CD4-positive, alpha-beta T cell (primary cell): ENCODE measurements around the gene GLI2. TPM values are rescaled to one million over a fixed set of nuclear protein-coding genes. Genes with fewer than 3 reads are reported as not detected.

ENCODE experiments used
- ATAC-seq: fragments of 200-7000 bp; cut with Tn5 transposase; one replicate; pipeline ENCODE4 v1.10.0; 2022; ENCODE audit warnings: mild to moderate bottlenecking; ENCODE audit not compliant: poor library complexity
- CTCF ChIA-PET: fragments of 350-600 bp; sonication (Branson Sonifier 250); formaldehyde crosslinking; loops from one replicate; lab custom pipeline; 2021; ENCODE audit warnings: antibody characterized with exemption, inconsistent platforms; lab: Charles Lee
- POLR2A ChIA-PET: fragments of 350-600 bp; sonication (Branson Sonifier 250); formaldehyde crosslinking; loops from one replicate; lab custom pipeline; 2021; ENCODE audit warnings: antibody characterized with exemption, inconsistent platforms; lab: Charles Lee
- DNase-seq, 14 experiments: peaks; one replicate each; pipeline ENCODE4 v3.0.0-alpha.2; 2013 to 2020; ENCODE audit warnings: mixed read lengths in 2 of 14
- H3K27ac ChIP-seq, 2 donors: one replicate each; pipeline versions ENCODE4 v1.5.1 to v1.7.0; 2013; ENCODE audit warnings: low read length in 2 of 2, low read depth in 1 of 2, mild to moderate bottlenecking in 1 of 2
- H3K27me3 ChIP-seq, 2 experiments: 1 replicate in 1 of 2; 2 replicates in 1 of 2; pipeline versions ENCODE4 v1.6.1 to v1.7.0; 2013; ENCODE audit warnings: low read length in 2 of 2, control low read depth in 1 of 2, mild to moderate bottlenecking in 1 of 2, moderate library complexity in 1 of 2; ENCODE audit not compliant: insufficient read depth in 2 of 2, control insufficient read depth in 1 of 2
- H3K36me3 ChIP-seq: one replicate; pipeline ENCODE4 v1.6.1; 2013; ENCODE audit warnings: low read length, control low read depth; ENCODE audit not compliant: insufficient read depth
- H3K4me1 ChIP-seq: one replicate; pipeline ENCODE4 v1.6.1; 2013; ENCODE audit warnings: low read length, control low read depth; ENCODE audit not compliant: insufficient read depth
- H3K4me3 ChIP-seq: one replicate; pipeline ENCODE4 v1.5.1; 2013; ENCODE audit warnings: mild to moderate bottlenecking, low read length, moderate library complexity
- H3K9me3 ChIP-seq, 2 experiments: 1 replicate in 1 of 2; 2 replicates in 1 of 2; pipeline versions ENCODE4 v1.6.1 to v1.7.0; 2013; ENCODE audit warnings: low read length in 2 of 2, mild to moderate bottlenecking in 2 of 2, control low read depth in 1 of 2, moderate library complexity in 1 of 2; ENCODE audit not compliant: control insufficient read depth in 1 of 2, insufficient read depth in 1 of 2
- H3K27ac Mint-ChIP-seq: one replicate; pipeline ENCODE4 v1.8.0; 2020; ENCODE audit warnings: mixed read lengths
- H3K27me3 Mint-ChIP-seq: one replicate; pipeline ENCODE4 v1.8.0; 2021; ENCODE audit warnings: mixed read lengths
- H3K36me3 Mint-ChIP-seq: one replicate; pipeline ENCODE4 v1.8.0; 2021; ENCODE audit warnings: low read depth, mixed read lengths
- H3K4me1 Mint-ChIP-seq: one replicate; pipeline ENCODE4 v1.8.0; 2021; ENCODE audit warnings: low read depth, mixed read lengths
- H3K4me3 Mint-ChIP-seq: one replicate; pipeline ENCODE4 v1.8.0; 2020; ENCODE audit warnings: mild to moderate bottlenecking, mixed read lengths
- H3K9me3 Mint-ChIP-seq: one replicate; pipeline ENCODE4 v1.8.0; 2020; ENCODE audit warnings: mixed read lengths
- CTCF ChIP-seq: fragments of 200-600 bp; IDR thresholded peaks from one replicate; pipeline ENCODE4 v1.8.0; 2022; ENCODE audit warnings: antibody characterized with exemption, mild to moderate bottlenecking
- intact Hi-C, 2 experiments: fragments of 100-400 bp; cut with DNase I in 1 of 2; cut with micrococcal nuclease in 1 of 2; formaldehyde crosslinking; loops; one replicate each; pipeline versions ENCODE4 v1.15.1 to v1.9.0; 2023 to 2025; cut with DNase I, micrococcal nuclease
- total RNA-seq, 174 experiments: library from RNA in 2 of 174; stranded (reverse) in 2 of 174; gene quantifications; one replicate each; pipeline ENCODE4 v1.2.3 and lab custom pipeline; 2021 to 2026

Gene GLI2
- total RNA-seq, 2 experiments from 2014 or later = not detected

GRCh38 chr2:120702801-120703200 is 32.9 kb upstream of the GLI2 start:
- no peak overlapping the region for H3K27ac Mint-ChIP-seq
- H3K36me3 Mint-ChIP-seq = no peaks in the 10 kb centered on the region
- intact Hi-C loops = no loop called here
- Histone ChIP-seq H3K4me1 (no peaks in the 10 kb centered on the region), H3K36me3 (no peaks in the 10 kb centered on the region), H3K27me3 (no peaks in the 10 kb centered on the region), H3K9me3 (no peaks in the 10 kb centered on the region), H3K4me3 (no peak overlapping the region), H3K27ac (no peak overlapping the region)
- CTCF ChIA-PET = no interaction called here
- DNase-seq = no peak
- no peaks in the 10 kb centered on the region for H3K9me3 Mint-ChIP-seq
- H3K4me3 Mint-ChIP-seq = no peak overlapping the region
- H3K27me3 Mint-ChIP-seq = peaks cover 21% of the 10 kb centered on the region
- ATAC-seq = no peak
- POLR2A ChIA-PET = no interaction called here
- no peaks in the 10 kb centered on the region for H3K4me1 Mint-ChIP-seq
- TF ChIP-seq CTCF = no peak

GRCh38 chr2:120703330-120703994 is 32.2 kb upstream of the GLI2 start:
- H3K27me3 Mint-ChIP-seq = peaks cover 23% of the 10 kb centered on the region
- Histone ChIP-seq H3K27ac (no peak overlapping the region), H3K4me1 (no peaks in the 10 kb centered on the region), H3K4me3 (no peak overlapping the region), H3K9me3 (no peaks in the 10 kb centered on the region), H3K36me3 (no peaks in the 10 kb centered on the region), H3K27me3 (no peaks in the 10 kb centered on the region)
- POLR2A ChIA-PET = no interaction called here
- CTCF ChIA-PET = no interaction called here
- DNase-seq = no peak
- TF ChIP-seq CTCF = no peak
- H3K27ac Mint-ChIP-seq = no peak overlapping the region
- no peak for ATAC-seq
- no peak overlapping the region for H3K4me3 Mint-ChIP-seq
- intact Hi-C loops = no loop called here
- H3K4me1 Mint-ChIP-seq = no peaks in the 10 kb centered on the region
- no peaks in the 10 kb centered on the region for H3K36me3 Mint-ChIP-seq
- H3K9me3 Mint-ChIP-seq = no peaks in the 10 kb centered on the region

- intact Hi-C loops = no loop called here
- Mint-ChIP-seq H3K27me3 (peaks cover 27% of the 10 kb centered on the region), H3K27ac (no peak overlapping the region), H3K4me1 (no peaks in the 10 kb centered on the region), H3K36me3 (no peaks in the 10 kb centered on the region), H3K9me3 (no peaks in the 10 kb centered on the region), H3K4me3 (no peak overlapping the region)
- POLR2A ChIA-PET = no interaction called here
- H3K9me3 ChIP-seq = no peaks in the 10 kb centered on the region
- DNase-seq (no peak), ATAC-seq (no peak)
- H3K27ac ChIP-seq = no peak overlapping the region
- H3K4me1 ChIP-seq = no peaks in the 10 kb centered on the region
- CTCF ChIA-PET = no interaction called here
- no peak overlapping the region for H3K4me3 ChIP-seq
- no peaks in the 10 kb centered on the region for H3K36me3 ChIP-seq
- H3K27me3 ChIP-seq = no peaks in the 10 kb centered on the region
- no peak for TF ChIP-seq CTCF
Measured at GRCh38 chr2:120704696-120705095, 31.0 kb upstream of the GLI2 start.
